ENCODE measurements around the gene GRPEL1.

GRPEL1 gene

GRCh38 chr4:7070729-7071511 is 3.1 kb upstream of the GRPEL1 start:
- TF ChIP-seq CTCF (IDR thresholded peaks at IDR 0.05; ENCODE audit: low read depth, low read length) = peak; percentile 99
- peak; percentile 23 for DNase-seq (ENCODE audit: extremely low read depth, low read depth)

GRCh38 chr4:7068883-7069282 is 1.0 kb upstream of the GRPEL1 start:
- DNase-seq (ENCODE audit: extremely low read depth, low read depth) = no peak
- no peak for TF ChIP-seq CTCF (IDR thresholded peaks at IDR 0.05; ENCODE audit: low read depth, low read length)

GRCh38 chr4:7068279-7068842 is 497 bp upstream of the GRPEL1 start:
- no peak for DNase-seq (ENCODE audit: extremely low read depth, low read depth)

GRCh38 chr4:7067126-7067451 is 775 bp downstream of the GRPEL1 start:
- no peak for TF ChIP-seq CTCF (IDR thresholded peaks at IDR 0.05; ENCODE audit: low read depth, low read length)
- no peak for DNase-seq (ENCODE audit: extremely low read depth, low read depth)

More at GRCh38 chr4:7068279-7068842, 497 bp upstream of the GRPEL1 start:
- TF ChIP-seq CTCF (IDR thresholded peaks at IDR 0.05; ENCODE audit: low read depth, low read length) = no peak; the same call in 1 of the 2 replicates

GRCh38 chr4:7066493-7066892 is 1.4 kb downstream of the GRPEL1 start:
- TF ChIP-seq CTCF (IDR thresholded peaks at IDR 0.05; ENCODE audit: low read depth, low read length) = no peak
- no peak for DNase-seq (ENCODE audit: extremely low read depth, low read depth)

GRCh38 chr4:7066006-7066405 is 1.9 kb downstream of the GRPEL1 start:
- no peak for DNase-seq (ENCODE audit: extremely low read depth, low read depth)
- no peak for TF ChIP-seq CTCF (IDR thresholded peaks at IDR 0.05; ENCODE audit: low read depth, low read length)

- no peak for DNase-seq (ENCODE audit: extremely low read depth, low read depth)
- TF ChIP-seq CTCF (IDR thresholded peaks at IDR 0.05; ENCODE audit: low read depth, low read length) = no peak
These were observed 4.5 kb downstream of the GRPEL1 start for GRCh38 chr4:7063362-7063761.

Data from AG09319 (cell line).